IMR-90 (cell line): ENCODE results near the gene SCN1B.

Source experiments
- CTCF ChIP-seq: conservative IDR thresholded peaks from 2 replicates; pipeline ENCODE4 v1.5.1; 2012; ENCODE audit warnings: mild to moderate bottlenecking, low read depth, low read length, improper control_type of control experiment
- POLR2A ChIP-seq: IDR thresholded peaks from 2 replicates; pipeline ENCODE4 v1.6.1; 2012; ENCODE audit warnings: mild to moderate bottlenecking, low read depth, low read length
- RAD21 ChIP-seq: IDR thresholded peaks from 2 replicates; pipeline ENCODE4 v1.6.1; 2012; ENCODE audit warnings: low read length, improper control_type of control experiment
- RCOR1 ChIP-seq: IDR thresholded peaks from 2 replicates; pipeline ENCODE4 v1.6.1; 2012; ENCODE audit warnings: mild to moderate bottlenecking, low read length, improper control_type of control experiment; ENCODE audit not compliant: insufficient replicate concordance

GRCh38 chr19:35042954-35043604 lies 12.8 kb downstream of the SCN1B start:
- TF ChIP-seq POLR2A (no peak), CTCF (no peak), RCOR1 (no peak), RAD21 (no peak)
